ENCODE results near the gene PTPRG.

PTPRG gene

DNA sequence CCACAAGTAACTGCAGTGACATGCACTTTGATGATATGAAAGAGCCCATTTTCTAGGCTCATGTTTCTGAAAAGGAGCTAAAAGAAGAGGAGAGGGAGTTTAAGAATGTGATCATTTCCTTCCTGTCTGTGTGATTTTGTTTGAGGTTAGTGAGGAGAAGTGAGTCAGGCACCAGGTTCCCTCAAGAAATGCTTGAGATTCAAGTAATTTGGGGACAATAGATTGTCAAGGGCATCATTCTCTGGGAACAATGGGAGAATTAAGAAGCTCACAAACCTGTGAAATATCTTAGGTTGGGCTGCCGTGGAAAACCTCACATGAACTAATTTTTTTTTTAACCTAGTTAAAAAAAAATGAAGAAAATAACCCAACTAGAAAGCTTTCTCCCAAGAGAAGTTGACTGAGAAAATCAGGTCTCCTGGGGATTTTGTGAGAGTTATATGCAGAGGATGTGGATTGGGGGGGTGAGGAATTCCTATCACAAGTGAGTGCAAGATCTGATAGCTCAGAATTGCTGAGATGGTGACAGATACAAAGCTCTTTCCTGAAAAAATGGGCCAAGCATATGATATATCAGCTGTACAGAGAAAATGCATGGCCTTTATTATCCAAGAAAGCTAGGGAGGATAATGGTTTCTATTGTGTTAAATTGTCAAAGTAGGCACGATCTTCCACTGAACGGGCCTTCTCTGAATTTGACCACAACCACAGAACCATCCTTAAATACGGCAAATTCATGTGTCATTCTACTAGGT, 608.7 kb downstream of the PTPRG start:
- no peak for DNase-seq

DNA sequence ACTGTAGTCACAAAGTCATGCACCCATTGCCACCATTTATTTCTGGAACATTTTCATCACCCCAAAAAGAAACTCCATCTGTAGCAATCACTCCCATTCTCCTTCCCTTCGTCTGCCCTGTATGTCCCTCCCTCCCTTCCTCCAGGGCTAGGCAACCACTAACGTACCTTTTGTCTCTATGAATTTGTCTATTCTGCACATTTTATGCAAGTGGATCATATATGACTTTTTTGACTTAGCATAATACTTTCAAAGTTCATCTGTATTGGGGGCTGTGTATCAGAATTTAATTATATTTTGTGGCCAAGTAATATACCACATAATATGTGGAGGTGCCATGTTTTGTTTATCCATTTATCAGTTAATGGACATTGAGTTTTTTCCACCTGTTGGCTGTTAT, 610.4 kb downstream of the PTPRG start:
- no peak for DNase-seq

DNA sequence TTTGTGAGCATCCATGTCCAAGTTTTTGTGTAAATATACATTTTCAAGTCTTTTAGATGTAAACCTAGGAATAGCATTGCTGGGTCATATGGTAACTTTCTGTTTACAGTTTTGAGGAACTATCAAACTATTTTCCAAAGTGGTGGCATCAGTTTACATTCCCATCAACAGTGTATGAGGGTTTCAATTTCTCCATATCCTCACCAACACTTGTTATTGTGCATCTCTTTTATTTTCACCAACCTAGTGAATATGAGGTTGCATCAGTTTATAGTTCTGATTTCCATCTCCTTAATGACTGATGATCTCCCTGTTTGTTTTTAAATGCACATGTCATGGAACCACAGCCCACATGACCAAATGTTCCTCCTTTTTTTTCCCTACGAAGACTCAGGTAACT, 610.8 kb downstream of the PTPRG start:
- no peak for DNase-seq

DNA sequence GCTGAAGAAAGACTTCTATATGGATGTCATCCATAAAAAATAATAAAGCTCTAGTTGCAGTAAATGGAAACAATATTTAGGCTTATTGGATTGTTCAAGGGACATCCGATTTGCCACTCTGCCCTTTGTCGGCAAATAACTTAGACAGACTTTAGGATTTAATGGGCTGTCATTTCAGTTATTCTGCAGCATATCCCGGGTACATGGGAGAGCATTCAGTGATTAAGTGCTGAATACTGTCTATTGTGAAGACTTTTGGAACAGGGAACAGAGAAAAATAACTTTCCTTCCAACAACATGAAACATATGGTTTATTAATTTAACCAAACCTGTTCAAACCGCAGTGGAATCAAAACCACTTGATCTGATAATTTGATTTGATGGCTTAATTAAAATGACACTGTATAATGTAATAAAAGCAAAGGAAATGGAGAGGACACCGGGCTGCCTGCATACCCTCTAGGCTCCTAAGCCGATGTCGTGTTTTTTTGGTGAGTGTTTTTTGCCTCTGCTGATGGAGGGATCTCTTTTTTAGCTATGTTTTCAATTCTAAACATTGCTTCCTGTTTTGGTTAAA, 612.7 kb downstream of the PTPRG start:
- DNase-seq, result no peak

DNA sequence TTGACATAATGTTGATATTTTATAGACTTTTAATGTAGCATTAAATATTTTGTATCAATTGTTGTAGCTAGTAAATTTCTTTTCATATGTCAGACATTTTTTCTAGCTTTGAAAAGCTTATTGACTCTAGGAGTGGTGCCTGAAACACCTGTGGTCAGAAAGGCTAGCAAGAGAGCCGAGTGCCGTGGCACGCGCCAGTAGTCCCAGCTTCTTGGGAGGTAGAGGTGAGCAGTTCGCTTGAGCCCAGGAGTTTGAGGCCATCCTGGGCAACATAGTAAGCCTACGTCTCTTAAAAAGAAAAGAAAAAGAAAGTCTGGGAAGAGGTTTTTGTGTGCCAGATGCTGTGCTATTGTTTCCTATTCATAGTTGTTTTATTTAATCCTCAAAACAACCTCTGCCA, 613.8 kb downstream of the PTPRG start:
- no peak for DNase-seq

DNA sequence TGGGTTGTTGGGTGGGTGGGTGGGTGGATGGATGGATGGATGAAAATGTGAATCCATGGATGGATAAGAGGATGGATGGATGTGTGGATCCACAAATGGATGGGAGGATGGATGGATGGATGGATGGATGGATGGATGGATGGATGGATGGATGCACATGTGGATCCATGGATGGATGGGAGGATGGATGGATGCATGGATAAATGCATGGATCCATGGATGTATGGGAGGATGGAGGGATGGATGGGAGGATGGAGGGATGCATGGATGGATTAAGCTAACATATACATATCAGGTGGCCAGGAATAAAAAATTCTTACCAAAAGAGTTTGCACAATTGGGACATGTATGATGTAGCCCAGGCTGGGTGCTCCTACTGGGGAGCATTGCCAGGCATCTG, 616.7 kb downstream of the PTPRG start:
- no peak for DNase-seq

DNA sequence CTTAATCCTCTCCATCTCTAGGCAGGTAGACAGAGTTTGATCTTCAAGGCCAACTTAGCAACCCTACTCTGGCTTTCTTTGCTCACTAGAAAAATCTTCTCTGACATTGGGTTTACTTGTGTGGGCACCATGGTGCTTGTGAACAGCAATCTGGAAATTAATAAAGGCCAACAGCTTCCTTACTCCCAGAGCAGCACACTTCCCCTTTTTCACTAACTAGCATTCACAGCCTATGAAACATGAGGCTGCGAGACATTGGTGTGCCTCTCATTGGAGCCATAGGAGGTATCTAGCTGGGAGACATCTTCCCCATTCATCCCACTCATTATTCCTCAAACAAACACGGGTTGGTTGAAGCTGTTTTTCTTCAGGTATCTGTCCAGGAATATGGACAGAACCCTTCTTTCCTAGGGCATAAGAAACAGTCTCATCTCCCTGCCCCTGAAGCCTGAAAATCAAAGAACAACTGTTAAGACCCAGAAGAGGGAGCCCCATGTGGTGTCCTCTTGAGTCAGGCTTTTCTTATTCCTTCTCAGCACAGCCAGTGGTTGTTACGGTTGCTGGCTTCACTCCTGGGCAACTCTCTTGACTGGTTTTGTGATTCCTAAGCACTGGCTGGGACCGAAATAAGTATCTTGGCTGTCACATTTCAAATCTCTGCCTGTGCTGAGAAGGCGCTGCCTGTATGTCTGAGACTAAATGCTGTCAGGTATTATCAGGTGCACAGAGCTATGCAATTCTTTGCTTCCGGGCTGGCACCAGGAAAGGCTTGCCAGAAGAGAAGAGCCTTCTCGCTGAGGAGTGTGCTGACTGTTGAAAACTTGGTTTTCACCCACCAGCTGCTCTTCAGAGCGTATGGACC, 617.6 kb downstream of the PTPRG start:
- DNase-seq, result no peak

DNA sequence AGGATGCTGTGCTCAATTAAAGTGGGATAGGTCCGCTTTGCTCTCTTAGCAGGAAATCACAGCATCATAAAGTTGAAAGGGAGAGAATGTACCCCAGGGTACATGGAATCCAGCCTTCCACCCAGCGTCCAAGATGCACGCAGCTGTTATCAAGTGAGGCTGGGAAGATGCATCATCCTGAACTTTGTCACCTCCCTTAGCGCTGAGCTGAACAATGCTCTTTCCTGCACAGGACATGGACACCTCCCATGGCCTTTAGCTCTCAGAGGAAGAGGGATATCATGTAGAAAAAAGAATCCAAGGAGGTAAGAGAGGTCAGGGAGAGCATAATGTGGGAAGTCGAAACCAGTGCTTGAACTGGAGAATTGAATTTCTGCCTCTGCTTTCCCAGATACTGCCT, 619.1 kb downstream of the PTPRG start:
- no peak for DNase-seq

DNA sequence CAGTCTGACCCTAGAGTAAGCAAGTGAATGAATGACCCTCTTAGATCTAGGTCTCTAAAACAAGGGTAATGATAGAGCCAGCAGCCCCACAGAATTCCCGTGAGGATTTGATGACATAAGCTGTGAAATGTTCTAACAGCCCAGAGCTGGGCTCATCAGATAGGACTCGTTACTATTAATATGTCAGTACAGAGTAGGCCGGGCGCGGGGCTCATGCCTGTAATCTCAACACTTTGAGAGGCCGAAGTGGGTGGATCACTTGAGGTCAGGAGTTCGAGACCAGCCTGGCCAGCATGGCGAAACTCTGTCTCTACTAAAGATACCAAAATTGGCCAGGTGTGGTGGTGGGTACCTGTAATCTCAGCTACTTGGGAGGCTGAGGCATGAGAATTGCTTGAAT, 621.7 kb downstream of the PTPRG start:
- no peak for DNase-seq

DNA sequence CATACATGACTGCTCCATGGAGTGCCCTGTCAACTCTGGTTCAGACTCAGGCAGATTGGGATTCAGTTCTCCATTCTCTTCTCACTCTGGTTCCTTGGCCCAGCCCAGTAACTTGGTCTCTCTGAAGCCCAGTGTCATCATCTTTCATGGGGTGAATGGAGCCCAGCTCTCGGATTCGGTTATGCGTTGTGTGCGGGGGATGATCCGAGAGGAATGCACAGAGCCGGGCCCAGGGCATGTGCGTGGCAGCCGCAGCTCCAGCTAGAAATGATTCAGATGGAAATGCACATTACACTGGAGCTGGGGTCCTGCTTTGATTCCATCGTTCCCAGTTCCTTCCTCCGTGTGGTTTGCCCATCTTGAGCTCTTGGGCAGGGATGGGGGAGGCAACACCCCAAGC, 622.6 kb downstream of the PTPRG start:
- no peak for DNase-seq

DNA sequence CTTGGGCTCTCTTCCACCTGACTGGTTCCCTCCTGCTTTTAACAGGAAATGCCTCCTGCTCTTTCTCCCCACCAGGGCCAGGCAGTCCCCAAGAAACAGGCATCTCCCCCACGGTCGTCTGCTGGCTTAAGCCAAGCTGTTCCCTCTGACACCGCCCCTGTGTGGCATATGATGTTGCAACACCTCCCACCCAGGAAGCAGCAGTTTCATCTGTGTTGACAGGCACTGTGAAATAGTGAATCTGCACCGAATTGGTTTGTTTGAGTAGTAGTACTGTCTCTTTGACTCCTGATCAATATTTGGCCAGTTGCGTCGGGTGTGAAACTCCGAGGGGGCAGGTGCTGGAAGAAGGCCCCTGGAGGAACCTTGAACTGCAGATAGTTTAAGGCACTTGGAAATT, 623.2 kb downstream of the PTPRG start:
- DNase-seq, result peak; percentile 61

DNA sequence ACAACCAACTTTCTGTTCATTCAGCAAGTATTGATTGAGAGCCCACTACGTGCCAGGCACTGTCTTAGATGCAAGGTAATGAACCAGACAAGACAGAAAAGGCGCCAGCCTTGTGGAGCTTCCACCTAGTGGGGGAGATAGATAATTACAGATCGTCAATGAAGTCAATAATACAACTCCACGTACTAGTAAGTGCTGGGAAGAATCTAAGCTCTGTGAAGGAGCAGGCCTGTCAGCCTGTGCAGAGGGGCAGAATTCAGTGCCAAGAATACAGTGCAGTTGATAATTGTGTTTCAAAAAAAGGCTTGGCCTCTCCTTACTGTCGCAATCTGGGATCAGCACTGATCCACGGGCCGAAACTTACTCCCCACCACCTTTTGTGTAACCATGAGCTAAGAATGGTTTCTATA, 625.7 kb downstream of the PTPRG start:
- DNase-seq, result peak; percentile 36

DNA sequence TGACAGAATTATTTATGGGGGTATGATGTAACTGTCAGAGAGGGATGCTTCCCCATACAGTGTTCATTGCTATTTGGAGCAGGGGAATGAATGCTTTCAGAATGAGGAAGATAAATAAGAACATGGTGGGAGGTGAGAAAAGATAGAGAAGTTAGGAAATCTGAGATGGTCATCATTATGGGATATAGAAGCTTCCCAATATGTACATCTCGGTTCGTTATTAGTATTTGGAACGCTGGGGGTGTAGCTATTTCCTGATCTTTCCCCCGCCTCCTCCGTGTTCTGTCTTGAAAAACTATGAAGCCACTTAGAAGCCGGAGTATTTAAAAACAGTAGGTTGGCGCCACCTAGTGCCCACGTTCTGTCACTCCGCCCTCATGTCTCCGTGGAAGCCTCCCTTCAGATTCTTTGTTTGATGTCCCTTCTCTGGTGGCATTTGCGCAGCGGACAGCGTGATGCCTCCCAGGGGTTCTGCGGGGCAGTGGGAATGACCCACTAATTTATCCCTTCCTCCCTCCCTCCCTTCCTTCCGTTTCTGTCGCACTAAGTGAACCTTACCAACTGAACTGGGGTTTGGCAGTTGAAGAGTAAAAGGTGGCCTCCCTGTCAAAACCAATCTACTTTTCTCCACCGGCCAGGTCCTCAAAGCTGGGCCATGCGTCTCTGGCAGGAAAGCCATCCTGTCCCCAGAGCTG, 627.5 kb downstream of the PTPRG start:
- DNase-seq, result peak; percentile 76

DNA sequence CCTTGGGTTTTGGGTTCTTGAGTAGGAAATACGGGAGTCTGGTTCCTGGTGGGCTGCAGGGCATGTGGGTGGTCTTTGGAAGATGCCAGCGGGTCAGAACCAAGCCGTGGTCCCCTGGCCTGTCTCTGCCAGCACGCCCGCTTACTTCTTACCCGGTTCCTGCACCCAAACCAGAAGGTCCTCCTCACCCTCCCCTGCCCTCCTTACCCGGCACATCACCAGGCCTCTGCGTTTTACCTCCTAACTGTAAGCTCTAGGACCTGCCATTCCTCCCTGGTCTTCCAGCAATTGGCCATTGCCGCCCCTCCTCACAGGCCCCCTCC, 628.0 kb downstream of the PTPRG start:
- DNase-seq, result no peak

DNA sequence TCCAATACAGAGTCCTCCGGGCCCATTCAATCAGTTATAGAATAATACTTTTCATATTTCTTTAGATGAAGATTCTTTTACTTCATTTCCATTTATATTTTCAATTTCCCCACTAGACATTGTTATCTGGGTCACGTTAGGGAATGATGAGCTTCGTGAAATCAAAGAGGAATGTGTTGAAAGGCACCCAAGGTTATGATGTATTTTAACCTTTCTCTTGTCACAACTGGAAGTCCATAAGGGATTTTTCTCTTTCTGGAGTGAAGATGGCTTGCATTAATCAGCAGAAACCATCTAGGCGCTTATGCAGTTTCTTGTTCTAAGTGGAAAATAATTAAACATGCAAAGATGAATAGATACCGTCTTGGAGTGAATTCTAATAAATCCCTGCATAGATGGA, 631.5 kb downstream of the PTPRG start:
- no peak for DNase-seq

DNA sequence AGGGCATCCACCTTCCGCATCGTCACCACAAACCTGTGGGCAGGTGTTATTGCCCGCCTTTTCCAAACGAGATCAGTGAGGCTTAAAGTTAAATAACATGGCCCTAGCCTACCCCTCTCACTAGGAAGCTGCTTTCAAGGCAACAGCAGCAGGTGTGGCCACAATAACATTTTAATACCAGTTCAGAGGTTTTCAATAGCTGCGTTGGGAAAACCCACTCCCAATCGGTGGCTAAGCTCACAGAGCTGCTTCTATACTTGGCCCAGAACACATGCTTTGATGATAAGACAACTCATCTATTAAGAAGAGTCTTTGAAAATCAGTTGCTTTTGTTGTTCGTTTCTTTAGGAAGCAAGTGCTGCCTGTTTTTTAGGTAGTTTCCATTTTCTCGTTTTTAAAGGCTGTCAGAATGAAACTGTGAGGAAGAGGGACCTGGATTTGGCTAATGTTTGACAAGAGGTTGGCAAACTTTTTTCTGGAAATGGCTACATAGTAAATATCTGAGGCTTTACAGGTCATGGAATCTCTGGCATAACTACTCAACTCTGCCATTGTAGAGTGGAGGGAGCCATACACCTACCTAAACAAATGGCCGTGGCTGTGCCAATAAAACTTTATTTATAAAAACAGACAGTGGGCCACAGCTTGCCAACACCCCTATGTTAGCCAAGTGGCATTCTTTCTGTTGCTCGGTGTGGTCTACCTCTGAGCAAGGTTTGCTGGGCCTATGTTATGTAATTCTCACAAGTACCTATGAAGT, 632.4 kb downstream of the PTPRG start:
- peak; percentile 82 for DNase-seq

DNA sequence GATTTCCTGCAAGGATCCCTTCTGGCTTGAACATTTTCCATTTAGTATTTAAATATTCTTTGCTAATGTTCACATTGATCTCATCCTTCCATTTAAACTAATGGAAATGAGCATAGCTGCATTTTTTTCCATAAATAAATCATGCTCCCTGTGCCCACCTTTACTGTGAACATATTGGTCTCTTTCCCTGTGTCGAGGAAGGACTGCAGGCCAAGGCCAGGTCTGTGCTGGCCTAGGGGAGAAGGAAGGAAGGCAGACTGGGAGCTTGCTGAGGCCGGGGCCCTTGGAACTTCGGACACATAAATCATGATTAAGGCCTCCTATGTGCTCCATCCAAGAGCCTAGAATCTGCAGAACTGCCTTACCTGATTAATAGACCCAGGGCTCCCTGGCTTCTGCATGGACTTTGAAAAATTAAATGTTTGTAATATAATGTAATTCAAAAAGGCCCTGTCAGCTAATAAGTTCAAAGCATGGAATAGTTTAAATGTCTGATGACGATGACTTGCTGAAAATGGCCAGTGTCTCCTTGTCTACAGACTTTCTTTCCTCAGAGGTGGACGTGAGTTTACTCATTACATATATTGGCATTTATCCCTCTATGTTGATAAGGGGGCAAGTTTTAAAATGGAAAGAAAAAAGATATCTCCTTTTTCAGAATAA, 636.1 kb downstream of the PTPRG start:
- DNase-seq, result no peak

DNA sequence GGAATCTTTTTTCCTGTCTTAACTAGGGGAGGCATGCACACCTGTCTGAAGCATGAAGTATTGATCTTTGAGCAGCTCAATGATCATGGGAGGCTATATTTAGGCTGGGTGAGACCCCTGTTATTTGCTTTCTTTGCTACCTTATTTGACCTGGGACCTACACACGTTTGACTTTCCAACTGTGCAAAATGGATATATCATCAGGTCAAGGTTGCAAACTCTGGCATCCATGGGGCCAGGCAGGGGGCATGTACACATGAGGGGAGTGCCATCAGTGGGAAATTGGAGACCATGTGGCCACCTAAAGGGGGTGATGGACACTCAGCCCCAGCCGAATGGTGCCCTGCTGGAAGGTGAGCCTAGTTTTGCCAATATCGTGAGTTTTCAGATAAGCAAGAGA, 637.8 kb downstream of the PTPRG start:
- DNase-seq, result no peak

DNA sequence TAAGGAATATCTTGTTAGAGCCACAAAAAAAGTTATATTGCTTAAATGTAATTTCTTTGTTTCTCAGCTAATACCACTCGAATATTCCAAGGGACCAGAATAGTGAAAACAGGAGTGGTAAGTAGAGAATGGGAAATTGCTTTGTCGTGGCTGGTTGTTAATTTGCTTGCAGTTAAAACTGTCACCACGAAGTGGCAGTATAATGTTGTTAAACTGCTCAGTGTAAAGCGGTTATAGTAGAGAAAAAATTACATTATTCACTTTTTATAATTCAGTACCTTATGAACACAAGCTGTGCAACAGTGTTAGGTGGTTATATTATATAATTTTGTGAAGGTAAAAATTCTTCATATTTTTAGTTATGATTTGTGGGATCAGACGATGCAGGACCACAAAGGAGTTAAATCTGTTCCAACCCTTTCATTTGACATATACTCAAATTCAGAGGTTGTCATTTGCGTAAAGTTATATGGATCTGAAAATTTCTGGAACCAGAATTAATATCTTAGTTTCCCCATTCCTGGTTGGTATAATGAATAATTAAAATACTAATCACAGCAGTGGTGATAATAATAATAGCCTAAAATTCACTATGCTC, 640.2 kb downstream of the PTPRG start:
- peak; percentile 46 for DNase-seq

DNA sequence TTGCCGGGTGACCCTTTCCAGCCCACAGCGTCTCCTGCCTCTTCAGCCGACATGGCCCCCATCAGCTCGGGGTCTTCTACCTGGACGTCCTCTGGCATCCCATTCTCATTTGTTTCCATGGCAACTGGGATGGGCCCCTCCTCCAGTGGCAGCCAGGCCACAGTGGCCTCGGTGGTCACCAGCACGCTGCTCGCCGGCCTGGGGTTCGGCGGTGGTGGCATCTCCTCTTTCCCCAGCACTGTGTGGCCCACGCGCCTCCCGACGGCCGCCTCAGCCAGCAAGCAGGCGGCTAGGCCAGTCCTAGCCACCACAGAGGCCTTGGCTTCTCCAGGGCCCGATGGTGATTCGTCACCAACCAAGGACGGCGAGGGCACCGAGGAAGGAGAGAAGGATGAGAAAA, 641.8 kb downstream of the PTPRG start:
- DNase-seq, result no peak

DNA sequence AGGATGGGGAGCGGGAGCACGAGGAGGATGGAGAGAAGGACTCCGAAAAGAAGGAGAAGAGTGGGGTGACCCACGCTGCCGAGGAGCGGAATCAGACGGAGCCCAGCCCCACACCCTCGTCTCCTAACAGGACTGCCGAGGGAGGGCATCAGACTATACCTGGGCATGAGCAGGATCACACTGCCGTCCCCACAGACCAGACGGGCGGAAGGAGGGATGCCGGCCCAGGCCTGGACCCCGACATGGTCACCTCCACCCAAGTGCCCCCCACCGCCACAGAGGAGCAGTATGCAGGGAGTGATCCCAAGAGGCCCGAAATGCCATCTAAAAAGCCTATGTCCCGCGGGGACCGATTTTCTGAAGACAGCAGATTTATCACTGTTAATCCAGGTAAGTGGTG, 642.2 kb downstream of the PTPRG start:
- no peak for DNase-seq

DNA sequence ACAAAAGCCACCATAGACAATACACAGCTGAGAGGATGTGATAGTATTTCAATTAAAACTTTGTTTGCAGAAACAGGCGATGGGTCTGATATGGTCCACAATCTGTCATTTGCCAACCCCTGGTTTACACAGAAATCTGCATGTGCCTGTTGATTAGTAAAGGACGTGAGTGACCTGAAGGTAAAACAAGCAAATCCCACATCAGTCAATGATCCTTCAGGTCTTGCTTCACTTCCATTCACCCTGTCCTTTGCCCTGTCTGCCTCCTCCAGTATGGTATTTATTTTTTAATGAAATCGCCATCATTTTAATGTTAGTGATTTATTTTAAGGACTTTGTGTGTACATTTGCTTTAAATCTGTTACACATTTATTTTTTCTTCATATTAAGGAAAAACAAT, 645.8 kb downstream of the PTPRG start:
- DNase-seq, result no peak

Measured in NCI-H69 (cell line).